IMR-90 (cell line): ENCODE measurements around the gene TRPC6.

Source experiments
- CTCF ChIP-seq: conservative IDR thresholded peaks from 2 replicates; pipeline ENCODE4 v1.5.1; 2012; ENCODE audit warnings: mild to moderate bottlenecking, low read depth, low read length, improper control_type of control experiment
- FOS ChIP-seq: fragments of 150-350 bp; IDR thresholded peaks from 2 replicates; pipeline ENCODE4 v1.6.1; 2016; ENCODE audit warnings: low read depth, low read length
- MAFK ChIP-seq: IDR thresholded peaks from 2 replicates; pipeline ENCODE4 v1.6.1; 2012; ENCODE audit warnings: low read depth, low read length, improper control_type of control experiment
- POLR2A ChIP-seq: IDR thresholded peaks from 2 replicates; pipeline ENCODE4 v1.6.1; 2012; ENCODE audit warnings: mild to moderate bottlenecking, low read depth, low read length

DNA sequence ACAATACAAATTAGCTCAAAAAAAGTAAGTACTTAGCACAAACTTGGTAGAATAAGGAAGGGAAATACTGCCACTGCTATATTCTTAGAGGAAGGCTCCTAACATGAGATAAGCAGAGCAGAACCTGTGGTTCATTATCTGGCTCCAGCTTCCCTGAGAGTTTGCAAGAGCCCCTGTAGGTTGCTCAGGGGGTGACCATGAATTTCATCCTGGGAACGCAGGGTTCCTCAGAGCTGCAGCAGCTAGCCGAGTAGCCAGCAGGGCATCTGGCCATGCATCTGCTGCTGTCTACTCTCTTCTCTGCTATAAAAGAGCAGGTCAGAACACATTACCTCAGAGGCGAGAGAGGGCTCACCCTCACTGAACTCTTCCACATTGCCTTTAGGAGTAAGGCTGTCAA, 67.3 kb downstream of the TRPC6 start:
- TF ChIP-seq CTCF: no peak
- no peak for TF ChIP-seq POLR2A
- TF ChIP-seq MAFK: no peak
- TF ChIP-seq FOS: no peak
